ENCODE results near the gene PPTC7. TPM values are rescaled to one million over a fixed set of nuclear protein-coding genes. Genes with fewer than 3 reads are reported as not detected.
"Not testable (repeated sequence)": the region's sequence is repeated elsewhere in the genome, so short reads cannot be mapped to it uniquely, and the experiment has no call there.

PPTC7 gene
- total and polyA plus RNA-seq, 2 experiments from 2014 or later = 2.4 to 3.4 TPM

GRCh38 chr12:110574044-110574443 lies 9.1 kb downstream of the PPTC7 start:
- Histone ChIP-seq H3K79me2 (ENCODE audit: insufficient read depth) (peaks cover 74% of the 10 kb centered on the region), H2AFZ (no peak overlapping the region), H3K9ac (no peak overlapping the region), H3K4me2 (ENCODE audit: unreplicated experiment) (no peak overlapping the region), H3K36me3 (ENCODE audit: low read depth) (no peaks in the 10 kb centered on the region), H3K27ac (no peak overlapping the region), H3K4me3 (no peak overlapping the region), H3K9me2 (ENCODE audit: insufficient read depth) (no peaks in the 10 kb centered on the region), H3F3A (ENCODE audit: insufficient read depth) (peaks cover 28% of the 10 kb centered on the region), H3K9me3 (ENCODE audit: low read depth) (no peaks in the 10 kb centered on the region), H3K4me1 (ENCODE audit: insufficient read depth) (peaks cover 19% of the 10 kb centered on the region), H4K20me1 (ENCODE audit: insufficient read depth) (no peaks in the 10 kb centered on the region), H3K27me3 (replicated peaks; ENCODE audit: insufficient read depth) (no peaks in the 10 kb centered on the region)
- 94 to 96% methylated on average over 1 of the region's 1 CpG for WGBS, 2 experiments (ENCODE audit: low coverage in 1 of 2, low lambda C conversion rate in 2 of 2, missing lambda C conversion rate in 2 of 2)
- no peak for DNase-seq
- in situ Hi-C loops (cut with MboI) = no loop called here
- no peak for TF ChIP-seq EZH2phosphoT487 (IDR thresholded peaks at IDR 0.05; ENCODE audit: insufficient read depth, low read depth)
- TF ChIP-seq EZH2 (IDR thresholded peaks at IDR 0.05; ENCODE audit: insufficient read depth, poor library complexity, severe bottlenecking) = no peak

- 92 to 97% methylated on average over 16 of the region's 16 CpGs for WGBS, 2 experiments (ENCODE audit: low coverage in 1 of 2, low lambda C conversion rate in 2 of 2, missing lambda C conversion rate in 2 of 2)
- H3K4me3 ChIP-seq; H3K4me1 ChIP-seq (ENCODE audit: insufficient read depth); H3K9me2 ChIP-seq (ENCODE audit: insufficient read depth); H3K9ac ChIP-seq; H3K27me3 ChIP-seq (replicated peaks; ENCODE audit: insufficient read depth); H2AFZ ChIP-seq; H3K4me2 ChIP-seq (ENCODE audit: unreplicated experiment); H3K27ac ChIP-seq; H3K9me3 ChIP-seq (ENCODE audit: low read depth); DNase-seq; H3F3A ChIP-seq (ENCODE audit: insufficient read depth); in situ Hi-C loops (cut with MboI); H3K36me3 ChIP-seq (ENCODE audit: low read depth); H4K20me1 ChIP-seq (ENCODE audit: insufficient read depth): not testable (repeated sequence)
- H3K79me2 ChIP-seq (ENCODE audit: insufficient read depth) = peaks cover 87% of the 10 kb centered on the region
These were observed 12.3 kb downstream of the PPTC7 start for GRCh38 chr12:110570798-110571197.

GRCh38 chr12:110569838-110570237 lies 13.3 kb downstream of the PPTC7 start:
- H3K4me3 ChIP-seq; DNase-seq; H3K9me3 ChIP-seq (ENCODE audit: low read depth); H3K27me3 ChIP-seq (replicated peaks; ENCODE audit: insufficient read depth); H3K36me3 ChIP-seq (ENCODE audit: low read depth); H3K9me2 ChIP-seq (ENCODE audit: insufficient read depth); H3K4me2 ChIP-seq (ENCODE audit: unreplicated experiment); H4K20me1 ChIP-seq (ENCODE audit: insufficient read depth); H2AFZ ChIP-seq; in situ Hi-C loops (cut with MboI); H3K9ac ChIP-seq; H3K27ac ChIP-seq; H3K4me1 ChIP-seq (ENCODE audit: insufficient read depth): not testable (repeated sequence)
- peaks cover 87% of the 10 kb centered on the region for H3K79me2 ChIP-seq (ENCODE audit: insufficient read depth)
- WGBS, 2 experiments (ENCODE audit: low coverage in 1 of 2, low lambda C conversion rate in 2 of 2, missing lambda C conversion rate in 2 of 2) = 50% methylated on average over 1 of the region's 2 CpGs; no CpG with 5 or more reads in 1 of the 2 experiments
- H3F3A ChIP-seq (ENCODE audit: insufficient read depth) = peaks cover 13% of the 10 kb centered on the region; the same call in 1 of the 2 replicates

- no peaks in the 10 kb centered on the region for H3K9me2 ChIP-seq (ENCODE audit: insufficient read depth)
- H3K27ac ChIP-seq = no peak overlapping the region
- 78 to 87% methylated on average over 6 of the region's 6 CpGs for WGBS, 2 experiments (ENCODE audit: low coverage in 1 of 2, low lambda C conversion rate in 2 of 2, missing lambda C conversion rate in 2 of 2)
- no peaks in the 10 kb centered on the region for H3K36me3 ChIP-seq (ENCODE audit: low read depth)
- no peaks in the 10 kb centered on the region for H3K27me3 ChIP-seq (replicated peaks; ENCODE audit: insufficient read depth)
- no peak overlapping the region for H3K9ac ChIP-seq
- no peak for DNase-seq
- H4K20me1 ChIP-seq (ENCODE audit: insufficient read depth) = no peaks in the 10 kb centered on the region; the same call in 1 of the 2 replicates
- no peak overlapping the region for H2AFZ ChIP-seq
- H3K4me3 ChIP-seq = no peak overlapping the region
- H3K4me1 ChIP-seq (ENCODE audit: insufficient read depth) = peaks cover 15% of the 10 kb centered on the region
- TF ChIP-seq EZH2 (IDR thresholded peaks at IDR 0.05; ENCODE audit: insufficient read depth, poor library complexity, severe bottlenecking) = no peak
- TF ChIP-seq EZH2phosphoT487 (IDR thresholded peaks at IDR 0.05; ENCODE audit: insufficient read depth, low read depth) = no peak
- H3K4me2 ChIP-seq (ENCODE audit: unreplicated experiment) = no peak overlapping the region
- peaks cover 82% of the 10 kb centered on the region for H3K79me2 ChIP-seq (ENCODE audit: insufficient read depth)
- in situ Hi-C loops (cut with MboI) = no loop called here
- H3F3A ChIP-seq (ENCODE audit: insufficient read depth) = peaks cover 21% of the 10 kb centered on the region; the same call in 1 of the 2 replicates
- H3K9me3 ChIP-seq (ENCODE audit: low read depth) = no peaks in the 10 kb centered on the region
These were observed 14.4 kb downstream of the PPTC7 start for GRCh38 chr12:110568752-110569151.

- Histone ChIP-seq H3K4me3 (no peak overlapping the region), H3K36me3 (ENCODE audit: low read depth) (no peaks in the 10 kb centered on the region), H3K79me2 (ENCODE audit: insufficient read depth) (peaks cover 79% of the 10 kb centered on the region), H3K9me2 (ENCODE audit: insufficient read depth) (no peaks in the 10 kb centered on the region), H3K4me2 (ENCODE audit: unreplicated experiment) (no peak overlapping the region), H3K27ac (no peak overlapping the region), H3K4me1 (ENCODE audit: insufficient read depth) (peaks cover 32% of the 10 kb centered on the region), H2AFZ (no peak overlapping the region), H3K27me3 (replicated peaks; ENCODE audit: insufficient read depth) (no peaks in the 10 kb centered on the region), H4K20me1 (ENCODE audit: insufficient read depth) (no peaks in the 10 kb centered on the region; the same call in 1 of the 2 replicates), H3K9ac (no peak overlapping the region), H3F3A (ENCODE audit: insufficient read depth) (peaks cover 34% of the 10 kb centered on the region), H3K9me3 (ENCODE audit: low read depth) (no peaks in the 10 kb centered on the region)
- no peak for DNase-seq
- in situ Hi-C loops (cut with MboI) = no loop called here
- TF ChIP-seq EZH2 (IDR thresholded peaks at IDR 0.05; ENCODE audit: insufficient read depth, poor library complexity, severe bottlenecking) (no peak), EZH2phosphoT487 (IDR thresholded peaks at IDR 0.05; ENCODE audit: insufficient read depth, low read depth) (no peak)
- 98 to 99% methylated on average over 5 of the region's 5 CpGs for WGBS, 2 experiments (ENCODE audit: low coverage in 1 of 2, low lambda C conversion rate in 2 of 2, missing lambda C conversion rate in 2 of 2)
These were observed 16.1 kb downstream of the PPTC7 start for GRCh38 chr12:110566993-110567392.
